Liver (tissue), 9 donors: ENCODE measurements around the gene PALLD. TPM values are rescaled to one million over a fixed set of nuclear protein-coding genes. Genes with fewer than 3 reads are reported as not detected.

Source experiments
- DNase-seq: peaks from one replicate; pipeline ENCODE4 v3.0.0-alpha.2; 2017; ENCODE audit warnings: low spot score
- H3K27ac ChIP-seq, 2 donors: one replicate each; pipeline ENCODE4 v1.7.0; 2013; ENCODE audit warnings: inconsistent platforms in 2 of 2, low read length in 2 of 2, control low read depth in 1 of 2, low read depth in 1 of 2, mild to moderate bottlenecking in 1 of 2
- H3K27me3 ChIP-seq, 4 donors: one replicate each; pipeline versions ENCODE4 v1.6.1 to v1.7.0; 2013; ENCODE audit warnings: low read length in 3 of 4, inconsistent platforms in 1 of 4, mild to moderate bottlenecking in 1 of 4, moderate library complexity in 1 of 4; ENCODE audit not compliant: control insufficient read depth in 4 of 4, insufficient read depth in 4 of 4
- H3K36me3 ChIP-seq, 4 donors: one replicate each; pipeline versions ENCODE4 v1.6.1 to v1.7.0; 2013; ENCODE audit warnings: low read length in 3 of 4, mild to moderate bottlenecking in 3 of 4, low read depth in 1 of 4, moderate library complexity in 1 of 4; ENCODE audit not compliant: control insufficient read depth in 4 of 4, insufficient read depth in 3 of 4
- H3K4me1 ChIP-seq, 4 donors: one replicate each; pipeline versions ENCODE4 v1.6.1 to v1.7.0; 2013; ENCODE audit warnings: low read length in 3 of 4, mild to moderate bottlenecking in 3 of 4, moderate library complexity in 1 of 4; ENCODE audit not compliant: control insufficient read depth in 4 of 4, insufficient read depth in 4 of 4
- H3K4me3 ChIP-seq, 3 donors: one replicate each; pipeline versions ENCODE4 v1.6.1 to v1.7.0; 2013; ENCODE audit warnings: low read length in 3 of 3, control low read depth in 1 of 3, low read depth in 1 of 3, mild to moderate bottlenecking in 1 of 3
- H3K9ac ChIP-seq, 2 donors: one replicate each; pipeline ENCODE4 v1.7.0; 2013; ENCODE audit warnings: low read length in 2 of 2, mild to moderate bottlenecking in 2 of 2, moderate library complexity in 2 of 2, control low read depth in 1 of 2, low read depth in 1 of 2
- H3K9me3 ChIP-seq, 4 donors: one replicate each; pipeline versions ENCODE4 v1.6.1 to v1.7.0; 2013; ENCODE audit warnings: low read length in 3 of 4; ENCODE audit not compliant: control insufficient read depth in 4 of 4
- EGR1 ChIP-seq, 2 donors: IDR thresholded peaks; 2 replicates each; pipeline ENCODE4 v1.6.1; 2016 to 2018; ENCODE audit warnings: antibody characterized with exemption in 2 of 2, low read depth in 2 of 2
- FOXA1 ChIP-seq: IDR thresholded peaks from 2 replicates; pipeline ENCODE4 v1.6.1; 2016; ENCODE audit warnings: antibody characterized with exemption
- FOXA2 ChIP-seq: IDR thresholded peaks from 2 replicates; pipeline ENCODE4 v1.6.1; 2016; ENCODE audit warnings: antibody characterized with exemption
- GABPA ChIP-seq, 2 donors: IDR thresholded peaks in 1 of 2; conservative IDR thresholded peaks in 1 of 2; 2 replicates each; pipeline ENCODE4 v1.6.1; 2016; ENCODE audit warnings: antibody characterized with exemption in 2 of 2, mild to moderate bottlenecking in 1 of 2, moderate library complexity in 1 of 2
- HNF4A ChIP-seq, 2 donors: conservative IDR thresholded peaks; 2 replicates each; pipeline ENCODE4 v1.6.1; 2016; ENCODE audit warnings: antibody characterized with exemption in 2 of 2, mild to moderate bottlenecking in 2 of 2
- HNF4G ChIP-seq: IDR thresholded peaks from 2 replicates; pipeline ENCODE4 v1.6.1; 2016; ENCODE audit warnings: antibody characterized with exemption
- JUND ChIP-seq, 2 donors: IDR thresholded peaks; 2 replicates each; pipeline ENCODE4 v1.6.1; 2016; ENCODE audit warnings: antibody characterized with exemption in 2 of 2
- NR2F2 ChIP-seq: IDR thresholded peaks from 2 replicates; pipeline ENCODE4 v1.6.1; 2016; ENCODE audit warnings: antibody characterized with exemption
- REST ChIP-seq: IDR thresholded peaks from 2 replicates; pipeline ENCODE4 v1.6.1; 2016; ENCODE audit warnings: antibody characterized with exemption, mild to moderate bottlenecking
- RXRA ChIP-seq, 2 donors: IDR thresholded peaks; 2 replicates each; pipeline ENCODE4 v1.6.1; 2017 to 2018; ENCODE audit warnings: antibody characterized with exemption in 2 of 2, mild to moderate bottlenecking in 1 of 2
- SP1 ChIP-seq: IDR thresholded peaks from 2 replicates; pipeline ENCODE4 v1.6.1; 2018; ENCODE audit warnings: antibody characterized with exemption, mild to moderate bottlenecking
- TAF1 ChIP-seq: conservative IDR thresholded peaks from 2 replicates; pipeline ENCODE4 v1.6.1; 2016; ENCODE audit warnings: antibody characterized with exemption, mild to moderate bottlenecking
- YY1 ChIP-seq: IDR thresholded peaks from 2 replicates; pipeline ENCODE4 v1.6.1; 2016; ENCODE audit warnings: antibody characterized with exemption, mild to moderate bottlenecking
- ZBTB33 ChIP-seq: IDR thresholded peaks from 2 replicates; pipeline ENCODE4 v1.6.1; 2016; ENCODE audit warnings: antibody characterized with exemption
- WGBS: extraction: QIAGEN DNeasy Blood & Tissue Kit; methylation state at CpG from one replicate; pipeline ENCODE4 v1.1.7; 2013; 5-methylcytosine and 5-hydroxymethylcytosine counted together
- polyA plus RNA-seq, 2 donors: library from polyadenylated mRNA; stranded (reverse) in 1 of 2; unstranded in 1 of 2; fragments of 200-250 nt in 1 of 2; fragments of >200 nt in 1 of 2; fragmentation: Nextera tagmentation in 1 of 2; extraction: Ambion mirVana in 1 of 2; gene quantifications; one replicate each; pipeline versions ENCODE4 v1.2.1 to v1.2.3, GENCODE V29; 2013 to 2015
- total RNA-seq, 2 donors: library from RNA; depleted of rRNA; stranded (reverse); fragments of >200 nt; gene quantifications; one replicate each; pipeline ENCODE4 v1.2.3, GENCODE V29; 2014
- TF ChIP-seq, protein P1 (sequence below): IDR thresholded peaks from 2 replicates; pipeline ENCODE4 v1.6.1; 2016; ENCODE audit warnings: antibody characterized with exemption
- TF ChIP-seq, protein P2 (sequence below): fragments of 150-350 bp; IDR thresholded peaks from 2 replicates; pipeline ENCODE4 v1.5.1; 2017; ENCODE audit warnings: improper control_type of control experiment, low read depth, low read length; ENCODE audit not compliant: missing input control
- donor health status: healthy.
- donor health status: healthy.
- donor health status: healthy.
- donor health status: healthy.
- donor health status: healthy.

Gene PALLD
- total and polyA plus RNA-seq, 4 donors: 9.0 to 26.3 (median 14.7) TPM

GRCh38 chr4:168515222-168516011 lies 18.6 kb downstream of the PALLD start:
- Histone ChIP-seq H3K27ac (no peak overlapping the region), H3K36me3 (no peaks in the 10 kb centered on the region), H3K9me3 (no peaks in the 10 kb centered on the region), H3K27me3 (no peaks in the 10 kb centered on the region), H3K4me1 (peaks cover 0 to 3% (median under 1%) of the 10 kb centered on the region in 4 donors), H3K4me3 (no peak overlapping the region), H3K9ac (no peak overlapping the region)
- no peak for DNase-seq
- WGBS: 84% methylated on average over 5 of the region's 5 CpGs
- TF ChIP-seq, protein P1, sequence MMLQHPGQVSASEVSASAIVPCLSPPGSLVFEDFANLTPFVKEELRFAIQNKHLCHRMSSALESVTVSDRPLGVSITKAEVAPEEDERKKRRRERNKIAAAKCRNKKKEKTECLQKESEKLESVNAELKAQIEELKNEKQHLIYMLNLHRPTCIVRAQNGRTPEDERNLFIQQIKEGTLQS: no peak
- TF ChIP-seq EGR1 (IDR thresholded peaks at IDR 0.05; ENCODE audit: low read depth in 2 of 2) (no peak), FOXA1 (no peak), ZBTB33 (no peak), YY1 (no peak), SP1 (no peak), NR2F2 (no peak), GABPA (IDR thresholded peaks at IDR 0.05 in 1 of 2, conservative IDR thresholded peaks at IDR 0.05 in 1 of 2) (no peak), JUND (IDR thresholded peaks at IDR 0.05) (no peak), TAF1 (no peak), FOXA2 (no peak), RXRA (IDR thresholded peaks at IDR 0.05) (no peak), REST (no peak), HNF4G (no peak), HNF4A (conservative IDR thresholded peaks at IDR 0.05) (no peak)

GRCh38 chr4:168516841-168517240 lies 20.0 kb downstream of the PALLD start:
- Histone ChIP-seq H3K27ac (no peak overlapping the region), H3K4me3 (no peak overlapping the region), H3K36me3 (no peaks in the 10 kb centered on the region), H3K9ac (no peak overlapping the region), H3K27me3 (no peaks in the 10 kb centered on the region), H3K4me1 (peaks cover 0 to 3% (median under 1%) of the 10 kb centered on the region in 4 donors), H3K9me3 (no peaks in the 10 kb centered on the region)
- WGBS: 62% methylated on average over 2 of the region's 2 CpGs
- no peak for TF ChIP-seq EGR1 (IDR thresholded peaks at IDR 0.05; ENCODE audit: low read depth in 2 of 2)
- TF ChIP-seq ZBTB33: no peak
- TF ChIP-seq, protein P2, sequence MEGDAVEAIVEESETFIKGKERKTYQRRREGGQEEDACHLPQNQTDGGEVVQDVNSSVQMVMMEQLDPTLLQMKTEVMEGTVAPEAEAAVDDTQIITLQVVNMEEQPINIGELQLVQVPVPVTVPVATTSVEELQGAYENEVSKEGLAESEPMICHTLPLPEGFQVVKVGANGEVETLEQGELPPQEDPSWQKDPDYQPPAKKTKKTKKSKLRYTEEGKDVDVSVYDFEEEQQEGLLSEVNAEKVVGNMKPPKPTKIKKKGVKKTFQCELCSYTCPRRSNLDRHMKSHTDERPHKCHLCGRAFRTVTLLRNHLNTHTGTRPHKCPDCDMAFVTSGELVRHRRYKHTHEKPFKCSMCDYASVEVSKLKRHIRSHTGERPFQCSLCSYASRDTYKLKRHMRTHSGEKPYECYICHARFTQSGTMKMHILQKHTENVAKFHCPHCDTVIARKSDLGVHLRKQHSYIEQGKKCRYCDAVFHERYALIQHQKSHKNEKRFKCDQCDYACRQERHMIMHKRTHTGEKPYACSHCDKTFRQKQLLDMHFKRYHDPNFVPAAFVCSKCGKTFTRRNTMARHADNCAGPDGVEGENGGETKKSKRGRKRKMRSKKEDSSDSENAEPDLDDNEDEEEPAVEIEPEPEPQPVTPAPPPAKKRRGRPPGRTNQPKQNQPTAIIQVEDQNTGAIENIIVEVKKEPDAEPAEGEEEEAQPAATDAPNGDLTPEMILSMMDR: no peak
- no peak for DNase-seq
